Endothelial cell of umbilical vein (primary cell): ENCODE results near the gene LEAP2. TPM values are rescaled to one million over a fixed set of nuclear protein-coding genes. Genes with fewer than 3 reads are reported as not detected.

Experiments
- BruUV-seq: library from RNA; stranded (reverse); fragments of 400-500 nt; replicated peaks from 2 replicates; lab custom pipeline; 2021; lab: Mats Ljungman, UMichigan
- CTCF ChIA-PET: fragments of 300-600, 350-600 bp; sonication (Branson Sonifier 250); formaldehyde crosslinking; loops from one replicate; lab custom pipeline; 2021; ENCODE audit warnings: antibody characterized with exemption, inconsistent platforms; lab: Charles Lee
- POLR2A ChIA-PET: fragments of 300-600, 350-600 bp; sonication (Branson Sonifier 250); formaldehyde crosslinking; loops from one replicate; lab custom pipeline; 2021; ENCODE audit warnings: antibody characterized with exemption, inconsistent platforms; lab: Charles Lee
- DNase-seq: peaks from one replicate; pipeline ENCODE4 v3.0.0-alpha.2; 2011; ENCODE audit warnings: low read depth, low spot score
- FAIRE-seq: peaks from 2 replicates; lab custom pipeline; 2011; peaks lifted over from hg19 to GRCh38; lab: Jason Lieb, UNC
- H2AFZ ChIP-seq: 2 replicates; pipeline ENCODE4 v1.6.0; 2012; ENCODE audit warnings: low read depth, low read length, control low read depth, inconsistent platforms
- H3K27ac ChIP-seq: 2 replicates; pipeline ENCODE4 v1.5.1; 2011; ENCODE audit warnings: low read depth, mild to moderate bottlenecking, control low read depth, low read length, moderate library complexity; ENCODE audit not compliant: insufficient read depth
- H3K27me3 ChIP-seq, 2 experiments: 2 replicates each; pipeline versions ENCODE4 v1.6.0 to v1.6.1; 2011; ENCODE audit warnings: low read length in 2 of 2, mixed read lengths in 1 of 2; ENCODE audit not compliant: control insufficient read depth in 2 of 2, insufficient read depth in 2 of 2
- H3K36me3 ChIP-seq, 2 experiments: 2 replicates in 1 of 2; 3 replicates in 1 of 2; pipeline ENCODE4 v1.5.1; 2011; ENCODE audit warnings: low read length in 2 of 2, mild to moderate bottlenecking in 1 of 2, moderate library complexity in 1 of 2; ENCODE audit not compliant: control insufficient read depth in 2 of 2, insufficient read depth in 2 of 2; ENCODE audit errors: extremely low read depth in 1 of 2
- H3K4me1 ChIP-seq: 3 replicates; pipeline ENCODE4 v1.5.1; 2011; ENCODE audit warnings: mild to moderate bottlenecking, low read length; ENCODE audit not compliant: control insufficient read depth, insufficient read depth; ENCODE audit errors: extremely low read depth
- H3K4me2 ChIP-seq: 2 replicates; pipeline ENCODE4 v1.6.1; 2011; ENCODE audit warnings: low read length, control low read depth, mixed read lengths; ENCODE audit not compliant: insufficient read depth
- H3K4me3 ChIP-seq, 3 experiments: fragments of 200-600 bp in 1 of 3; sonication (generic), shearing (Covaris generic) in 1 of 3; replicated peaks in 1 of 3; 2 replicates each; pipeline ENCODE4 v1.5.1; 2011 to 2016; ENCODE audit warnings: control low read depth in 3 of 3, low read length in 3 of 3, mild to moderate bottlenecking in 2 of 3, inconsistent platforms in 1 of 3, low read depth in 1 of 3, moderate library complexity in 1 of 3; ENCODE audit not compliant: insufficient read depth in 1 of 3
- H3K79me2 ChIP-seq: 2 replicates; pipeline ENCODE4 v1.6.0; 2012; ENCODE audit warnings: low read length, inconsistent platforms; ENCODE audit not compliant: control insufficient read depth, insufficient read depth
- H3K9ac ChIP-seq: replicated peaks from 2 replicates; pipeline ENCODE3; 2011; ENCODE audit warnings: low read length, control low read depth; ENCODE audit not compliant: insufficient read depth; ENCODE audit errors: extremely low read depth
- H3K9me1 ChIP-seq: replicated peaks from 3 replicates; pipeline ENCODE4 v1.6.0; 2011; ENCODE audit warnings: mild to moderate bottlenecking, low read length; ENCODE audit not compliant: control insufficient read depth, insufficient read depth; ENCODE audit errors: extremely low read depth
- H3K9me3 ChIP-seq: replicated peaks from 2 replicates; pipeline ENCODE4 v1.5.1; 2012; ENCODE audit warnings: low read length, inconsistent platforms; ENCODE audit not compliant: control insufficient read depth, insufficient read depth
- H4K20me1 ChIP-seq: replicated peaks from 2 replicates; pipeline ENCODE3; 2011; ENCODE audit warnings: mild to moderate bottlenecking, low read length; ENCODE audit not compliant: control insufficient read depth, insufficient read depth; ENCODE audit errors: extremely low read depth
- CTCF ChIP-seq, 2 donors: IDR thresholded peaks; 1 replicate in 1 of 2; 2 replicates in 1 of 2; pipeline ENCODE4 v1.5.1; 2011; ENCODE audit warnings: low read length in 2 of 2, mild to moderate bottlenecking in 2 of 2, moderate library complexity in 2 of 2, control low read depth in 1 of 2, inconsistent platforms in 1 of 2, low read depth in 1 of 2; ENCODE audit not compliant: insufficient read depth in 1 of 2; ENCODE audit errors: extremely low read depth in 1 of 2
- EZH2 ChIP-seq: IDR thresholded peaks from 2 replicates; pipeline ENCODE4 v1.6.1; 2012; ENCODE audit warnings: borderline replicate concordance, low read depth, mild to moderate bottlenecking, moderate library complexity, low read length, inconsistent platforms; ENCODE audit not compliant: severe bottlenecking
- FOS ChIP-seq: IDR thresholded peaks from 2 replicates; pipeline ENCODE4 v1.6.1; 2011; ENCODE audit warnings: mild to moderate bottlenecking, low read length, moderate library complexity, borderline replicate concordance; ENCODE audit not compliant: insufficient read depth
- GATA2 ChIP-seq: IDR thresholded peaks from 2 replicates; pipeline ENCODE4 v1.7.0; 2011; ENCODE audit warnings: low read depth, mild to moderate bottlenecking, moderate library complexity, mixed read lengths, low read length; ENCODE audit not compliant: insufficient read length, insufficient read depth
- JUN ChIP-seq: IDR thresholded peaks from 2 replicates; pipeline ENCODE4 v1.6.1; 2011; ENCODE audit warnings: borderline replicate concordance, low read depth; ENCODE audit not compliant: insufficient read length, insufficient read depth
- MAX ChIP-seq: IDR thresholded peaks from 2 replicates; pipeline ENCODE4 v1.6.1; 2011; ENCODE audit not compliant: insufficient read depth, insufficient read length
- MYC ChIP-seq: IDR thresholded peaks from one replicate; pipeline ENCODE4 v1.6.1; 2011; ENCODE audit warnings: mild to moderate bottlenecking, low read depth, low read length
- POLR2A ChIP-seq: IDR thresholded peaks from 2 replicates; pipeline ENCODE4 v1.6.1; 2012; ENCODE audit warnings: low read depth, mild to moderate bottlenecking, control low read depth, low read length
- POLR2AphosphoS5 ChIP-seq: IDR thresholded peaks from 2 replicates; pipeline ENCODE4 v1.6.1; 2012; ENCODE audit warnings: low read depth, mild to moderate bottlenecking, control low read depth, low read length, moderate library complexity; ENCODE audit not compliant: insufficient read depth
- dilution Hi-C: fragments of 300-500 bp; cut with MboI; formaldehyde crosslinking; loops from one replicate; pipeline ENCODE4 v1.15.0; 2019; ENCODE audit warnings: low sequenced_read_pairs; ENCODE audit not compliant: extremely low pct_ligation_motif_present
- intact Hi-C: fragments of 100-400 bp; cut with micrococcal nuclease; formaldehyde crosslinking; loops from one replicate; pipeline ENCODE4 v1.10.0; 2022
- polyA plus RNA-seq, 4 experiments: library from polyadenylated mRNA; depleted of rRNA in 3 of 4; stranded (reverse) in 3 of 4; unstranded in 1 of 4; fragments of >200 nt; gene quantifications; 2 replicates each; pipeline versions ENCODE4 v1.2.1 to v1.2.3, GENCODE V29; 2011 to 2012; ENCODE audit warnings: missing spikeins in 1 of 4
- total RNA-seq: library from RNA; stranded (reverse); gene quantifications from 2 replicates; pipeline ENCODE4 v1.2.3, GENCODE V29; 2021

LEAP2 gene
- total and polyA plus RNA-seq, 2 donors (not counting 3 experiments of a cell fraction or from before 2014, with no cell fraction given) = 0.37 to 0.40 TPM

- Histone ChIP-seq H2AFZ (peak within 1 kb of the TSS; percentile 93), H3K4me2 (peak within 1 kb of the TSS; percentile 61), H3K9me3 (no peaks in the 10 kb centered on the region), H3K36me3 (no peaks in the 10 kb centered on the region), H3K9me1 (no peaks in the 10 kb centered on the region), H3K9ac (peak within 1 kb of the TSS; percentile 79), H3K4me1 (peaks cover 12% of the 10 kb centered on the region), H3K79me2 (no peaks in the 10 kb centered on the region), H3K27me3 (no peaks in the 10 kb centered on the region), H3K27ac (peak within 1 kb of the TSS; percentile 32), H4K20me1 (no peaks in the 10 kb centered on the region), H3K4me3 (peak within 1 kb of the TSS; percentile 41 to 59 (median 49))
- peak; percentile 56 for FAIRE-seq
- intact Hi-C loops = loop anchor here (1.0 to 2.0 kb wide), 5 partner anchors 9 to 220 kb away; partner anchors contain the start of genes GDF9 and UQCRQ
- CTCF ChIA-PET = interaction anchor here (0.6 to 9.9 kb wide), 16 partner anchors 9 to 304 kb away, joined by 3 to 122 read pairs (median 4); partner anchors contain the start of genes GDF9, LEAP2 and UQCRQ
- dilution Hi-C loops = no loop called here
- peak; percentile 33 for DNase-seq
- no TSS peak for BruUV-seq
- TF ChIP-seq POLR2AphosphoS5 (peak; percentile 58), EZH2 (no peak)
- POLR2A ChIA-PET = interaction anchor here (1.0 kb wide), 1 partner anchor 37 kb away, joined by 3 read pairs; no protein-coding TSS in a partner anchor
Measured at GRCh38 chr5:132830436-132831094, 42.9 kb upstream of the LEAP2 start, which contains the start of gene SHROOM1. Gene SHROOM1 (minus strand): TSS chr5:132830647. CDS start chr5:132826140, 4,507 bp downstream.

- no peak for DNase-seq
- H3K79me2 ChIP-seq = no peaks in the 10 kb centered on the region
- ChIA-PET CTCF (interaction anchor here (0.6 to 9.9 kb wide), 9 partner anchors 11 to 304 kb away, joined by 3 to 122 read pairs (median 4); partner anchors contain the start of genes GDF9 and UQCRQ), POLR2A (no interaction called here)
- peaks cover 12% of the 10 kb centered on the region for H3K4me1 ChIP-seq
- H3K9ac ChIP-seq = peak overlapping the region; percentile 79
- H4K20me1 ChIP-seq = no peaks in the 10 kb centered on the region
- dilution Hi-C loops (no loop called here), intact Hi-C loops (loop anchor here (2.0 kb wide), 1 partner anchor 220 kb away; no protein-coding TSS in a partner anchor)
- H3K27ac ChIP-seq = no peak overlapping the region
- H3K9me1 ChIP-seq = no peaks in the 10 kb centered on the region
- no peaks in the 10 kb centered on the region for H3K9me3 ChIP-seq
- H3K4me3 ChIP-seq = peak overlapping the region in 2 of 3 experiments; percentile 49 to 59
- BruUV-seq = TSS peak; percentile 39
- no peak for FAIRE-seq
- TF ChIP-seq GATA2 = no peak
- no peak for TF ChIP-seq MYC
- no peak for TF ChIP-seq JUN
- no peak for TF ChIP-seq MAX
- TF ChIP-seq CTCF (IDR thresholded peaks at IDR 0.05; ENCODE audit: extremely low read depth in 1 of 2, insufficient read depth in 1 of 2, low read depth in 1 of 2, low read length in 2 of 2) = no peak
- TF ChIP-seq POLR2AphosphoS5 = no peak
- no peak for TF ChIP-seq EZH2
- no peak for TF ChIP-seq FOS
- no peak for TF ChIP-seq POLR2A
- no peaks in the 10 kb centered on the region for H3K36me3 ChIP-seq
- H3K4me2 ChIP-seq = peak overlapping the region; percentile 61
- peak overlapping the region; percentile 93 for H2AFZ ChIP-seq
- H3K27me3 ChIP-seq = no peaks in the 10 kb centered on the region
Measured at GRCh38 chr5:132831095-132831860, 42.2 kb upstream of the LEAP2 start.
